Smooth muscle cell (in vitro differentiated cells): ENCODE results near the gene VSTM2L. TPM values are rescaled to one million over a fixed set of nuclear protein-coding genes. Genes with fewer than 3 reads are reported as not detected.
"Not testable (repeated sequence)": the region's sequence is repeated elsewhere in the genome, so short reads cannot be mapped to it uniquely, and the experiment has no call there.

Source experiments
- DNase-seq: peaks from one replicate; lab custom pipeline; 2025; ENCODE audit not compliant: unreplicated experiment; lab: John Stamatoyannopoulos, UW
- H2AFZ ChIP-seq: fragments of 200-600 bp; sonication (generic); 2 replicates; pipeline ENCODE4 v1.6.0; 2016; ENCODE audit warnings: antibody characterized with exemption, low read depth, mild to moderate bottlenecking
- H3F3A ChIP-seq: fragments of 200-600 bp; sonication (generic); 2 replicates; pipeline ENCODE4 v1.6.0; 2017; ENCODE audit warnings: antibody characterized with exemption, low read depth
- H3K27ac ChIP-seq: fragments of 200-600 bp; sonication (generic); 2 replicates; pipeline ENCODE4 v1.5.1; 2016; ENCODE audit warnings: low read depth, mild to moderate bottlenecking
- H3K27me3 ChIP-seq: fragments of 200-600 bp; sonication (generic); 2 replicates; pipeline ENCODE4 v1.6.1; 2016; ENCODE audit warnings: low read depth, mild to moderate bottlenecking
- H3K36me3 ChIP-seq: fragments of 200-600 bp; sonication (generic); 2 replicates; pipeline ENCODE4 v1.5.1; 2016; ENCODE audit warnings: low read depth
- H3K4me1 ChIP-seq: fragments of 200-600 bp; sonication (generic); 2 replicates; pipeline ENCODE4 v1.5.1; 2016; ENCODE audit warnings: low read depth
- H3K4me2 ChIP-seq: fragments of 200-600 bp; sonication (generic); 2 replicates; pipeline ENCODE4 v1.6.0; 2016; ENCODE audit warnings: mild to moderate bottlenecking
- H3K4me3 ChIP-seq: fragments of 200-600 bp; sonication (generic); 2 replicates; pipeline ENCODE4 v1.5.1; 2016; ENCODE audit warnings: mild to moderate bottlenecking
- H3K79me2 ChIP-seq: fragments of 200-600 bp; sonication (generic); 2 replicates; pipeline ENCODE4 v1.6.0; 2016; ENCODE audit warnings: low read depth, mild to moderate bottlenecking
- H3K9ac ChIP-seq: fragments of 200-600 bp; sonication (generic); 2 replicates; pipeline ENCODE4 v1.6.0; 2016; ENCODE audit warnings: low read depth
- H3K9me3 ChIP-seq: fragments of 200-600 bp; sonication (generic); replicated peaks from 2 replicates; pipeline ENCODE4 v1.5.1; 2016; ENCODE audit warnings: low read depth
- H4K20me1 ChIP-seq: fragments of 200-600 bp; sonication (generic); 2 replicates; pipeline ENCODE4 v1.6.0; 2016; ENCODE audit warnings: low read depth
- WGBS: methylation state at CpG from one replicate; pipeline ENCODE4 v1.1.7; 2016; ENCODE audit warnings: low lambda C conversion rate; 5-methylcytosine and 5-hydroxymethylcytosine counted together
- polyA plus RNA-seq: library from polyadenylated mRNA; unstranded; fragments of >200 nt; fragmentation: Nextera tagmentation; extraction: Ambion mirVana; gene quantifications from 2 replicates; pipeline ENCODE4 v1.2.1, GENCODE V29; 2016
- total RNA-seq: library from RNA; depleted of rRNA; stranded (reverse); fragments of >200 nt; gene quantifications from 2 replicates; pipeline ENCODE4 v1.2.3, GENCODE V29; 2014
- TF ChIP-seq, protein P1 (sequence below): fragments of 200-600 bp; sonication (generic); IDR thresholded peaks from 2 replicates; pipeline ENCODE4 v1.5.1; 2017; ENCODE audit warnings: borderline replicate concordance, mild to moderate bottlenecking, antibody characterized with exemption; ENCODE audit not compliant: insufficient read depth, poor library complexity, severe bottlenecking

The VSTM2L gene, protein sequence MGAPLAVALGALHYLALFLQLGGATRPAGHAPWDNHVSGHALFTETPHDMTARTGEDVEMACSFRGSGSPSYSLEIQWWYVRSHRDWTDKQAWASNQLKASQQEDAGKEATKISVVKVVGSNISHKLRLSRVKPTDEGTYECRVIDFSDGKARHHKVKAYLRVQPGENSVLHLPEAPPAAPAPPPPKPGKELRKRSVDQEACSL
- total RNA-seq (1.9 TPM in 1 of 2 replicates, not detected in the other), polyA plus RNA-seq (0.44 and 0.56 TPM in 2 replicates)

DNA sequence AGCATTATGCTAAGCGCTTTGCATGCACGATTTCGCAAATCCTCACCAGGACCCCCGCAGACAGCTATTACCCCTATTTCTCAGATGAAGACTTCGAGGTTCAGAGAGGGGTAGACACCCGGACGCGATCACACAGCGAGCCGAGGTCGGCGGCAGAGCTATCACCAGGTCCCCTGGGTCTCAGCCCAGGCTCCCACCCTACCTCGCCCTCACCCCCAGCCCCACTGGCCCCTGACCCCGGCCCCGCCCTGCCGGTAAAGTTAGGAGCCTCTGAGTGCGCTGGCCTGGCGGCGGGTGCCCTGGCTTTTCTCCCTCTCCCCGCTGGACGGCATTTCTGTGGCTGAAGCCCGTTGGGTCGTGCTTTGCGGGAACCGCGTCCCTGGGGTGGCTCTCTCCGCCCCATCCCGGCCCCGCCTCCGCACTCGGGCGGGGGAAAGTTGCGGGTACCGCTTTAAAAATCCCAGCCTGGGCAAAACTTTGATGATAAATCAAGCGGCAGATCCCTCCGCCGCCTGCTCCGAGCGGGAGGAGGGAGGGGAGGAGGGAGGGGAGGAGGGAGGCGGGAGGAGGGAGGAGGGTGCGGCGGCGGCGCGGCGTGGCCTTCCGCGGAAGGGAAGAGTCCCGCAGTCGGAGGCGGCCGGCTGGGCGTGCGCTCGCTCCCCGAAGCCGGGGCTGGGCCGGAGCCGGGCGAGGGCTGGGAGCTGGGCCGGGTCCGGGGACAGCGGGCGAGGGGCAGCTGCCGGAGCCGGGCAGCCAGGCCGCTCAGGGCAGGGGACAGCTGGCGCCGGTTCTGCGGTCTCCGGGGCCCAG is at the start of gene VSTM2L:
Gene VSTM2L (plus strand): TSS at position 624 of the 810 bp plus-strand sequence. CDS start 224 bp downstream, outside the sequence.
- Histone ChIP-seq H4K20me1 (no peaks in the 10 kb centered on the region), H3K27me3 (peaks cover 66% of the 10 kb centered on the region), H3K36me3 (no peaks in the 10 kb centered on the region), H3K27ac (no peak within 1 kb of the TSS), H3F3A (no peaks in the 10 kb centered on the region), H3K9me3 (no peaks in the 10 kb centered on the region), H3K79me2 (no peaks in the 10 kb centered on the region), H3K9ac (no peak within 1 kb of the TSS), H3K4me1 (peaks cover 11% of the 10 kb centered on the region), H2AFZ (no peak within 1 kb of the TSS), H3K4me3 (peak within 1 kb of the TSS; percentile 35), H3K4me2 (peak within 1 kb of the TSS; percentile 80)
- no peak for DNase-seq
- TF ChIP-seq, protein P1, sequence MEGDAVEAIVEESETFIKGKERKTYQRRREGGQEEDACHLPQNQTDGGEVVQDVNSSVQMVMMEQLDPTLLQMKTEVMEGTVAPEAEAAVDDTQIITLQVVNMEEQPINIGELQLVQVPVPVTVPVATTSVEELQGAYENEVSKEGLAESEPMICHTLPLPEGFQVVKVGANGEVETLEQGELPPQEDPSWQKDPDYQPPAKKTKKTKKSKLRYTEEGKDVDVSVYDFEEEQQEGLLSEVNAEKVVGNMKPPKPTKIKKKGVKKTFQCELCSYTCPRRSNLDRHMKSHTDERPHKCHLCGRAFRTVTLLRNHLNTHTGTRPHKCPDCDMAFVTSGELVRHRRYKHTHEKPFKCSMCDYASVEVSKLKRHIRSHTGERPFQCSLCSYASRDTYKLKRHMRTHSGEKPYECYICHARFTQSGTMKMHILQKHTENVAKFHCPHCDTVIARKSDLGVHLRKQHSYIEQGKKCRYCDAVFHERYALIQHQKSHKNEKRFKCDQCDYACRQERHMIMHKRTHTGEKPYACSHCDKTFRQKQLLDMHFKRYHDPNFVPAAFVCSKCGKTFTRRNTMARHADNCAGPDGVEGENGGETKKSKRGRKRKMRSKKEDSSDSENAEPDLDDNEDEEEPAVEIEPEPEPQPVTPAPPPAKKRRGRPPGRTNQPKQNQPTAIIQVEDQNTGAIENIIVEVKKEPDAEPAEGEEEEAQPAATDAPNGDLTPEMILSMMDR, result peak; percentile 1
- 32% methylated on average over 20 of the region's 71 CpGs for WGBS

DNA sequence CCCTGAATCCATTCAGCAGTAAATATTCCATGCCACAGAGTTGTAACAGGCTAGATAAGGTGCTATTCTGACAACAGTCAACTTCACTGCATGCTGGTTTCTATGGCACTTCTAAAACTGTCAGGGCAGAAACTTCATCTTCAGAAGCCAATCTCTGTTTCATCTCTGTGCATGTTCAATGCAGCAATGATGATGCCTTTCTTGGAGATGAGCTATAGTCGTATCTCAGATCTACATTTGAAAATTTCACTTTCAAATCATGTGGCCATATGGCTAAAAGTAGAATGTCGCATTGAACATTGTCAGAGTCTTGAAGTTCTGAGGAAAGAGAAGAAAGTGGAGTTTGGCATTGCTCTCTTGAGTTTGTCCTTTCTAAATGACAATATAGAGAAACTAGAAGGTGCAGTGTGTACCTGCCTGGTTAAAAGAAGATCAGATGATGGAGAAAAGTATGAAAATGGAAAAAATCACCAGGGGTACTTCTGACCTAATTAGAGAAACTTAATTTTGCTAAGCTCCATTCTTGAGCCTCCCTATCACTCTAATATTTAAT is 49.0 kb upstream of the VSTM2L start:
- no peak for DNase-seq
- Histone ChIP-seq H3K9ac (no peak overlapping the region), H3K4me3 (no peak overlapping the region), H3K27me3 (no peaks in the 10 kb centered on the region), H3K4me2 (no peak overlapping the region), H3K4me1 (no peaks in the 10 kb centered on the region), H3F3A (no peaks in the 10 kb centered on the region), H3K9me3 (no peaks in the 10 kb centered on the region), H2AFZ (no peak overlapping the region), H3K79me2 (no peaks in the 10 kb centered on the region), H3K27ac (no peak overlapping the region), H3K36me3 (no peaks in the 10 kb centered on the region), H4K20me1 (no peaks in the 10 kb centered on the region)
- 99% methylated on average over 2 of the region's 2 CpGs for WGBS
- TF ChIP-seq, protein P1, result no peak

DNA sequence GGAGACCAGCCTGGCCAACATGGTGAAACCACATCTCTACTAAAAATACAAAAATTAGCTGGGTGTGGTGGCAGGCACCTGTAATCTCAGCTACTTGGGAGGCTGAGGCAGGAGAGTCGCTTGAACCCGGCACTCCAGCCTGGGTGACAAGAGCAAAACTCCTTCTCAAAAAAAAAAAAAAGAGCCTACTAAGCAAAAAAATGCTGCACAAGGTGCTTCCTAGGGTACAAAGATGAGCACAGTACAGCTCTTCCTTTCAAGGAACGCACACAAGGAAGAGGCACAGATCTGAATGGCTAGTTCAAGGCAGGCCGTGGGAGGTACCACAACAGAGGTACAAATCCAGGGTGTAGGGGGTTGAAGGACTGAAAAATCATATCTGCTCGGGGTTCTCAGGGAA is 46.9 kb upstream of the VSTM2L start:
- H3K4me3 ChIP-seq, H3K27ac ChIP-seq, H4K20me1 ChIP-seq, H3K36me3 ChIP-seq, H3K27me3 ChIP-seq, H2AFZ ChIP-seq, H3K4me1 ChIP-seq, H3K79me2 ChIP-seq, DNase-seq, H3K9me3 ChIP-seq, H3K9ac ChIP-seq, H3K4me2 ChIP-seq, H3F3A ChIP-seq: not testable (repeated sequence)
- over 99% methylated on average over 5 of the region's 5 CpGs for WGBS

DNA sequence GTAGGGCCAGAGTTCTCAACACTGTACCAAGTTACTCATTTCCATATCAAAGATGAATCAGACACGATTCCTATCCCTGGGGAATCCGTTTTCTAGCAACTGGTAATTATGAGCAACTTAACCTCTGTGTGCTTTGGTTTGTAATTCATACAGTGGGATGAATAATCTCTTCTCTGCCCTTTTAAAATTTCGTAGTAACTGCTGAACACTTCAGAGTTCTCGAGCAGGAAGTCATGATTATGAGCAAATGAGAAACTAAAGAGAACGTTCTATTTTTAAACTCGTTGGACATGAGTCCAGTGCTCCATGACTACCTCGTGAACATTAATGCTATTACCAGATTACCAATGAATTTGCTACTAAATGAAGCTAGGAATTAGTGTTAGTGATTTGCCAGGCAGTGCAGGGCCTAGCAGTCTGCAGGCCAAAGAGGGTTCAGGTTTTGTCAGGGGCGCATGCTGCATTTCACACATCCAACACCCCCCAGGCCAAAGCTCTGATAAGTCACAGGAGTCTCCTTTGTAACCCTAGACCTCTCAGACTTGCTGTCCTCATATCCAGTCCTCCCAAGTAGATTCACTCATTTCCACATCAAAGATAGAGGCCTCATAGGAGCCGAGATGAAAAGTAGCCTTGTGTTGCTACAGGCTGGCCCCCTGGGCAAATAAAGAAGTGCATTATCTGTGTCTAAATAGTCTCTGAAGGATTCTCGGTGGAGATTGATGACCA is 45.8 kb upstream of the VSTM2L start:
- TF ChIP-seq, protein P1, result no peak
- no peak overlapping the region for H3K9ac ChIP-seq
- no peak overlapping the region for H3K4me3 ChIP-seq
- WGBS, result 79% methylated on average over 10 of the region's 10 CpGs
- no peaks in the 10 kb centered on the region for H3K27me3 ChIP-seq
- no peak overlapping the region for H3K4me2 ChIP-seq
- H3K36me3 ChIP-seq, result no peaks in the 10 kb centered on the region
- DNase-seq, result no peak
- no peaks in the 10 kb centered on the region for H3K9me3 ChIP-seq
- no peak overlapping the region for H2AFZ ChIP-seq
- no peaks in the 10 kb centered on the region for H4K20me1 ChIP-seq
- no peaks in the 10 kb centered on the region for H3F3A ChIP-seq
- no peaks in the 10 kb centered on the region for H3K4me1 ChIP-seq
- H3K27ac ChIP-seq, result no peak overlapping the region
- no peaks in the 10 kb centered on the region for H3K79me2 ChIP-seq
